CD14-positive monocyte (primary cell): ENCODE data around the gene ALAS1. TPM values are rescaled to one million over a fixed set of nuclear protein-coding genes. Genes with fewer than 3 reads are reported as not detected.
A peak's percentile ranks its signal among the peaks of the same experiment; 100 is the strongest.

Source experiments
- DNase-seq, 3 donors: peaks; one replicate each; pipeline ENCODE4 v3.0.0-alpha.2; 2011 to 2022
- H2AFZ ChIP-seq: 2 replicates; pipeline ENCODE4 v1.6.0; 2012; ENCODE audit warnings: mild to moderate bottlenecking, low read depth, low read length, inconsistent platforms; ENCODE audit not compliant: insufficient read depth, poor library complexity, severe bottlenecking
- H3K27ac ChIP-seq, 2 donors: 1 replicate in 1 of 2; 2 replicates in 1 of 2; pipeline ENCODE4 v1.5.1; 2012 to 2013; ENCODE audit warnings: low read length in 2 of 2, control low read depth in 1 of 2, inconsistent platforms in 1 of 2, low read depth in 1 of 2, mild to moderate bottlenecking in 1 of 2
- H3K27me3 ChIP-seq, 2 donors: one replicate each; pipeline versions ENCODE4 v1.6.0 to v1.6.1; 2011 to 2013; ENCODE audit warnings: low read length in 2 of 2; ENCODE audit not compliant: control insufficient read depth in 2 of 2, insufficient read depth in 2 of 2
- H3K36me3 ChIP-seq, 2 donors: replicated peaks in 1 of 2; 1 replicate in 1 of 2; 2 replicates in 1 of 2; pipeline versions ENCODE4 v1.5.1 to v1.6.1; 2012 to 2013; ENCODE audit warnings: low read length in 2 of 2, control low read depth in 1 of 2, inconsistent platforms in 1 of 2, mild to moderate bottlenecking in 1 of 2; ENCODE audit not compliant: insufficient read depth in 2 of 2, control insufficient read depth in 1 of 2
- H3K4me1 ChIP-seq, 2 donors: 1 replicate in 1 of 2; 2 replicates in 1 of 2; pipeline versions ENCODE4 v1.5.1 to v1.6.1; 2012 to 2013; ENCODE audit warnings: low read length in 2 of 2, control low read depth in 1 of 2, inconsistent platforms in 1 of 2, mild to moderate bottlenecking in 1 of 2, moderate library complexity in 1 of 2; ENCODE audit not compliant: insufficient read depth in 2 of 2, control insufficient read depth in 1 of 2
- H3K4me2 ChIP-seq: replicated peaks from 2 replicates; pipeline ENCODE3; 2012; ENCODE audit warnings: low read length, moderate library complexity, mild to moderate bottlenecking; ENCODE audit not compliant: poor library complexity, severe bottlenecking; ENCODE audit errors: extremely low read depth
- H3K4me3 ChIP-seq, 3 experiments: fragments of 200-600 bp in 1 of 3; sonication (generic) in 1 of 3; replicated peaks in 1 of 3; 1 replicate in 2 of 3; 2 replicates in 1 of 3; pipeline ENCODE4 v1.5.1; 2011 to 2013; ENCODE audit warnings: low read length in 3 of 3, mild to moderate bottlenecking in 3 of 3, control low read depth in 2 of 3, low read depth in 2 of 3, inconsistent platforms in 1 of 3, moderate library complexity in 1 of 3
- H3K79me2 ChIP-seq: 2 replicates; pipeline ENCODE4 v1.6.0; 2012; ENCODE audit warnings: mild to moderate bottlenecking, control low read depth, inconsistent platforms, low read length, moderate library complexity; ENCODE audit not compliant: insufficient read depth
- H3K9ac ChIP-seq: 2 replicates; pipeline ENCODE4 v1.6.0; 2017; ENCODE audit warnings: low read length, mild to moderate bottlenecking; ENCODE audit not compliant: insufficient read depth, poor library complexity, severe bottlenecking
- H3K9me3 ChIP-seq, 2 donors: replicated peaks in 1 of 2; 1 replicate in 1 of 2; 2 replicates in 1 of 2; pipeline versions ENCODE4 v1.5.1 to v1.6.1; 2012 to 2013; ENCODE audit warnings: low read length in 2 of 2, control low read depth in 1 of 2; ENCODE audit not compliant: control insufficient read depth in 1 of 2, insufficient read depth in 1 of 2
- H4K20me1 ChIP-seq: 2 replicates; pipeline ENCODE4 v1.6.0; 2012; ENCODE audit warnings: mild to moderate bottlenecking, low read length, control low read depth, moderate library complexity; ENCODE audit not compliant: insufficient read depth
- H3K27ac Mint-ChIP-seq, 7 donors: one replicate each; pipeline ENCODE4 v1.8.0; 2020; ENCODE audit warnings: mild to moderate bottlenecking in 7 of 7, mixed read lengths in 7 of 7, moderate library complexity in 6 of 7, inconsistent platforms in 2 of 7
- H3K27me3 Mint-ChIP-seq, 3 donors: one replicate each; pipeline ENCODE4 v1.8.0; 2021 to 2022; ENCODE audit warnings: low read depth in 3 of 3, mild to moderate bottlenecking in 3 of 3, mixed read lengths in 3 of 3, moderate library complexity in 3 of 3, inconsistent platforms in 1 of 3
- H3K36me3 Mint-ChIP-seq, 2 donors: one replicate each; pipeline ENCODE4 v1.8.0; 2020; ENCODE audit warnings: mixed read lengths in 2 of 2, inconsistent platforms in 1 of 2, mild to moderate bottlenecking in 1 of 2
- H3K4me1 Mint-ChIP-seq: one replicate; pipeline ENCODE4 v1.8.0; 2020; ENCODE audit warnings: mild to moderate bottlenecking, mixed read lengths
- H3K4me3 Mint-ChIP-seq, 2 donors: one replicate each; pipeline ENCODE4 v1.8.0; 2020; ENCODE audit warnings: mild to moderate bottlenecking in 2 of 2, mixed read lengths in 2 of 2, moderate library complexity in 1 of 2
- H3K9me3 Mint-ChIP-seq, 7 donors: one replicate each; pipeline ENCODE4 v1.8.0; 2020 to 2022; ENCODE audit warnings: mixed read lengths in 7 of 7, mild to moderate bottlenecking in 6 of 7, moderate library complexity in 6 of 7, inconsistent platforms in 2 of 7
- CTCF ChIP-seq: fragments of 200-600 bp; IDR thresholded peaks from one replicate; pipeline ENCODE4 v1.8.0; 2022; ENCODE audit warnings: antibody characterized with exemption, mild to moderate bottlenecking
- WGBS: methylation state at CpG from one replicate; pipeline ENCODE4 v1.1.5; 2013; ENCODE audit warnings: missing lambda C conversion rate; ENCODE audit not compliant: insufficient coverage; 5-methylcytosine and 5-hydroxymethylcytosine counted together
- intact Hi-C, 2 donors: fragments of 100-400 bp; cut with micrococcal nuclease; formaldehyde crosslinking; loops; one replicate each; pipeline versions ENCODE4 v1.15.0 to v1.15.1; 2023
- polyA plus RNA-seq, 3 donors: library from polyadenylated mRNA; depleted of rRNA in 1 of 3; unstranded in 2 of 3; stranded (reverse) in 1 of 3; fragments of 300-500 nt in 2 of 3; fragments of >200 nt in 1 of 3; fragmentation: Illumina TruSeq in 2 of 3; gene quantifications; 1 replicate in 2 of 3; 2 replicates in 1 of 3; pipeline ENCODE4 v1.2.3, GENCODE V29; 2012 to 2021

ALAS1 gene
- polyA plus RNA-seq, 3 donors, result 20.9 to 84.7 (median 38.7) TPM

- Histone ChIP-seq H3K9me3 (no peaks in the 10 kb centered on the region), H3K4me1 (peaks cover 57 to 61% of the 10 kb centered on the region in 2 donors), H3K4me3 (no peak overlapping the region), H3K4me2 (peak overlapping the region; percentile 79), H3K36me3 (peaks cover 42 to 49% of the 10 kb centered on the region in 2 donors), H2AFZ (no peak overlapping the region), H3K9ac (no peak overlapping the region), H4K20me1 (peaks cover 45% of the 10 kb centered on the region), H3K79me2 (peaks cover 74% of the 10 kb centered on the region), H3K27me3 (no peaks in the 10 kb centered on the region), H3K27ac (peak overlapping the region; percentile 11 to 99)
- Mint-ChIP-seq H3K27me3 (no peaks in the 10 kb centered on the region), H3K36me3 (peaks cover 50 to 67% of the 10 kb centered on the region in 2 donors), H3K27ac (peak overlapping the region in 5 of 7 donors; percentile 70 to 100 (median 96)), H3K9me3 (peaks cover 0 to 4% (median 0%) of the 10 kb centered on the region in 7 donors), H3K4me3 (peak overlapping the region; percentile 85 to 94), H3K4me1 (peaks cover 60% of the 10 kb centered on the region)
- no peak for DNase-seq
- WGBS, result 98% methylated on average over 7 of the region's 10 CpGs
- intact Hi-C loops, result no loop called here
- no peak for TF ChIP-seq CTCF
These were observed 50.2 kb downstream of the ALAS1 start for GRCh38 chr3:52248165-52248541.

GRCh38 chr3:52248816-52249547 is 51.0 kb downstream of the ALAS1 start:
- Histone ChIP-seq H4K20me1 (peaks cover 53% of the 10 kb centered on the region), H3K4me3 (no peak overlapping the region), H3K9ac (no peak overlapping the region), H3K27ac (peak overlapping the region in 1 of 2 donors; percentile 2), H3K79me2 (peaks cover 74% of the 10 kb centered on the region), H2AFZ (no peak overlapping the region), H3K36me3 (peaks cover 44 to 56% of the 10 kb centered on the region in 2 donors), H3K4me2 (no peak overlapping the region), H3K9me3 (no peaks in the 10 kb centered on the region), H3K27me3 (no peaks in the 10 kb centered on the region), H3K4me1 (peaks cover 57 to 61% of the 10 kb centered on the region in 2 donors)
- peak overlapping the region in 4 of 7 donors; percentile 33 to 96 (median 64) for H3K27ac Mint-ChIP-seq
- peaks cover 60% of the 10 kb centered on the region for H3K4me1 Mint-ChIP-seq
- H3K4me3 Mint-ChIP-seq, result no peak overlapping the region
- intact Hi-C loops, result no loop called here
- no peak for DNase-seq
- no peaks in the 10 kb centered on the region for H3K27me3 Mint-ChIP-seq
- peaks cover 0 to 2% (median 0%) of the 10 kb centered on the region in 7 donors for H3K9me3 Mint-ChIP-seq
- 87% methylated on average over 10 of the region's 10 CpGs for whole genome bisulfite sequencing
- H3K36me3 Mint-ChIP-seq, result peaks cover 51 to 70% of the 10 kb centered on the region in 2 donors
- no peak for TF ChIP-seq CTCF
